Body of pancreas (tissue), 4 donors: ENCODE measurements around the gene RNF212. TPM values are rescaled to one million over a fixed set of nuclear protein-coding genes. Genes with fewer than 3 reads are reported as not detected.
"Not testable (repeated sequence)": the region's sequence is repeated elsewhere in the genome, so short reads cannot be mapped to it uniquely, and the experiment has no call there.

ENCODE experiments used
- ATAC-seq: fragments of 150-250 bp; one replicate; pipeline ENCODE4 v1.9.1; 2016
- DNase-seq, 4 donors: peaks; one replicate each; pipeline ENCODE4 v3.0.0-alpha.2; 2019
- H3K27ac ChIP-seq, 4 donors: fragments of 200-600 bp; sonication (generic); 1 replicate in 3 of 4; 2 replicates in 1 of 4; pipeline versions ENCODE4 v1.5.1 to v1.6.1; 2016 to 2019; ENCODE audit warnings: mild to moderate bottlenecking in 1 of 4, mixed read lengths in 1 of 4, moderate library complexity in 1 of 4
- H3K27me3 ChIP-seq, 2 donors: fragments of 200-600 bp; sonication (generic); one replicate each; pipeline ENCODE4 v1.6.0; 2016; ENCODE audit warnings: mild to moderate bottlenecking in 1 of 2
- H3K36me3 ChIP-seq, 2 donors: fragments of 200-600 bp; sonication (generic); replicated peaks in 1 of 2; 2 replicates each; pipeline ENCODE4 v1.5.1; 2016; ENCODE audit warnings: low read depth in 2 of 2; ENCODE audit not compliant: insufficient read depth in 1 of 2
- H3K4me1 ChIP-seq: fragments of 200-600 bp; sonication (generic); one replicate; pipeline ENCODE4 v1.6.0; 2016
- H3K4me3 ChIP-seq, 2 donors: fragments of 200-600 bp; sonication (generic); 1 replicate in 1 of 2; 2 replicates in 1 of 2; pipeline ENCODE4 v1.5.1; 2016 to 2019
- H3K9me3 ChIP-seq, 3 donors: fragments of 200-600 bp; sonication (generic); 1 replicate in 2 of 3; 2 replicates in 1 of 3; pipeline ENCODE4 v1.5.1; 2016
- CTCF ChIP-seq, 7 experiments: fragments of 450-650 bp in 4 of 7; fragments of 200-600 bp in 3 of 7; sonication (generic) in 3 of 7; IDR thresholded peaks; one replicate each; pipeline ENCODE4 v1.5.1; 2016 to 2019; ENCODE audit warnings: antibody characterized with exemption in 7 of 7
- POLR2A ChIP-seq, 3 donors: fragments of 450-650 bp; IDR thresholded peaks; one replicate each; pipeline ENCODE4 v1.6.1; 2016; ENCODE audit warnings: antibody characterized with exemption in 3 of 3, mild to moderate bottlenecking in 2 of 3
- WGBS, 2 donors: methylation state at CpG; one replicate each; pipeline ENCODE4 v1.1.5; 2017; 5-methylcytosine and 5-hydroxymethylcytosine counted together
- intact Hi-C: fragments of 100-400 bp; cut with DNase I; formaldehyde crosslinking; loops from one replicate; pipeline ENCODE4 v1.15.1; 2023
- total RNA-seq, 2 donors: library from RNA; depleted of rRNA; stranded (reverse); fragments of >200 nt; gene quantifications; one replicate each; pipeline ENCODE4 v1.1.0, GENCODE V29; 2016

RNF212 gene
- total RNA-seq, 2 donors from 2014 or later = 8.2 to 20.5 TPM

GRCh38 chr4:1048773-1049590 lies 64.4 kb downstream of the RNF212 start:
- Histone ChIP-seq H3K36me3 (no peaks in the 10 kb centered on the region), H3K4me1 (peaks cover 34% of the 10 kb centered on the region), H3K4me3 (no peak overlapping the region), H3K9me3 (no peaks in the 10 kb centered on the region), H3K27ac (no peak overlapping the region), H3K27me3 (peaks cover 0 to 3% of the 10 kb centered on the region in 2 donors)
- ATAC-seq (no peak), DNase-seq (peak in 2 of 4 donors; percentile 5)
- TF ChIP-seq CTCF (IDR thresholded peaks at IDR 0.05) = no peak
- TF ChIP-seq POLR2A (IDR thresholded peaks at IDR 0.05) = no peak
- 78% methylated on average over 13 to 16 of the region's 16 CpGs for WGBS, 2 donors
- intact Hi-C loops = no loop called here

GRCh38 chr4:1047976-1048772 lies 65.2 kb downstream of the RNF212 start:
- H3K36me3 ChIP-seq = no peaks in the 10 kb centered on the region
- TF ChIP-seq POLR2A (IDR thresholded peaks at IDR 0.05) = no peak
- TF ChIP-seq CTCF (IDR thresholded peaks at IDR 0.05) = no peak
- DNase-seq = peak in 2 of 4 donors; percentile 6 to 12

GRCh38 chr4:1047106-1047975 lies 66.0 kb downstream of the RNF212 start:
- H3K4me1 ChIP-seq = peaks cover 31% of the 10 kb centered on the region
- no peaks in the 10 kb centered on the region for H3K9me3 ChIP-seq
- WGBS, 2 donors = 51 to 58% methylated on average over 18 to 41 of the region's 41 CpGs
- H3K36me3 ChIP-seq = no peaks in the 10 kb centered on the region
- peak overlapping the region; percentile 28 to 54 (median 44) for H3K27ac ChIP-seq
- no peak overlapping the region for H3K4me3 ChIP-seq
- DNase-seq (peak; percentile 45 to 71 (median 53)), ATAC-seq (peak; percentile 37)
- peaks cover 0 to 3% of the 10 kb centered on the region in 2 donors for H3K27me3 ChIP-seq
- intact Hi-C loops = no loop called here
- TF ChIP-seq CTCF (IDR thresholded peaks at IDR 0.05) = no peak
- TF ChIP-seq POLR2A (IDR thresholded peaks at IDR 0.05) = no peak

More at GRCh38 chr4:1047976-1048772, 65.2 kb downstream of the RNF212 start:
- intact Hi-C loops = no loop called here
- Histone ChIP-seq H3K27ac (peak overlapping the region in 3 of 4 donors; percentile 16 to 54 (median 45)), H3K4me3 (no peak overlapping the region), H3K4me1 (peaks cover 36% of the 10 kb centered on the region), H3K9me3 (no peaks in the 10 kb centered on the region), H3K27me3 (peaks cover 0 to 3% of the 10 kb centered on the region in 2 donors)
- 84 to 86% methylated on average over 25 to 31 of the region's 34 CpGs for WGBS, 2 donors
- ATAC-seq = no peak

GRCh38 chr4:1046581-1047011 lies 66.8 kb downstream of the RNF212 start:
- WGBS, 2 donors = 12 to 30% methylated on average over 29 of the region's 29 CpGs
- ATAC-seq (peak; percentile 37), DNase-seq (peak; percentile 73 to 82 (median 77))
- peak overlapping the region in 3 of 4 donors; percentile 28 to 43 (median 29) for H3K27ac ChIP-seq
- H3K9me3 ChIP-seq, H3K27me3 ChIP-seq, intact Hi-C loops, H3K4me3 ChIP-seq, H3K36me3 ChIP-seq: not testable (repeated sequence)
- peaks cover 31% of the 10 kb centered on the region for H3K4me1 ChIP-seq
